ENCODE results near the gene GTF3C5. TPM values are rescaled to one million over a fixed set of nuclear protein-coding genes. Genes with fewer than 3 reads are reported as not detected.
A peak's percentile ranks its signal among the peaks of the same experiment; 100 is the strongest.
"Not testable (repeated sequence)": the region's sequence is repeated elsewhere in the genome, so short reads cannot be mapped to it uniquely, and the experiment has no call there.

Gene GTF3C5
- total and polyA plus RNA-seq, 12 donors, result 29.4 to 79.1 (median 36.6) TPM

DNA sequence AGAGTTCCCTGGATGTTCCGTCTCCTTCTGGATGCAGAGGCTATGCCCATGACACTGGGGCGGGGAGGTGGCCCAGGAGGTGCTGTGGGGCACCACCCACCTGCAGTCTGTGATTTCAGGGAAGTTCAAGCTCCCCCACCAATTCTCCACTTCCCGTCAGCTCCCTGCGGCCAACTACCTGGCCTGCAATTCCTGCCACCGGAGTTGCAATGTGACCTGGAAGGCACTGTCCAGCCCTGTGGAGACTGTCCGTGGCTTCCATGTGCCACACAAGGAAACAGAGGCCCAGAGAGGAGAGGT lies 35.7 kb upstream of the GTF3C5 start:
- DNase-seq (no peak), ATAC-seq (no peak)
- 83 to 90% methylated on average over 6 of the region's 6 CpGs for WGBS, 2 donors
- no peak overlapping the region for H3K4me3 ChIP-seq
- H3K27me3 ChIP-seq, result peaks cover 0 to 72% (median 47%) of the 10 kb centered on the region in 7 donors
- TF ChIP-seq, protein P1, sequence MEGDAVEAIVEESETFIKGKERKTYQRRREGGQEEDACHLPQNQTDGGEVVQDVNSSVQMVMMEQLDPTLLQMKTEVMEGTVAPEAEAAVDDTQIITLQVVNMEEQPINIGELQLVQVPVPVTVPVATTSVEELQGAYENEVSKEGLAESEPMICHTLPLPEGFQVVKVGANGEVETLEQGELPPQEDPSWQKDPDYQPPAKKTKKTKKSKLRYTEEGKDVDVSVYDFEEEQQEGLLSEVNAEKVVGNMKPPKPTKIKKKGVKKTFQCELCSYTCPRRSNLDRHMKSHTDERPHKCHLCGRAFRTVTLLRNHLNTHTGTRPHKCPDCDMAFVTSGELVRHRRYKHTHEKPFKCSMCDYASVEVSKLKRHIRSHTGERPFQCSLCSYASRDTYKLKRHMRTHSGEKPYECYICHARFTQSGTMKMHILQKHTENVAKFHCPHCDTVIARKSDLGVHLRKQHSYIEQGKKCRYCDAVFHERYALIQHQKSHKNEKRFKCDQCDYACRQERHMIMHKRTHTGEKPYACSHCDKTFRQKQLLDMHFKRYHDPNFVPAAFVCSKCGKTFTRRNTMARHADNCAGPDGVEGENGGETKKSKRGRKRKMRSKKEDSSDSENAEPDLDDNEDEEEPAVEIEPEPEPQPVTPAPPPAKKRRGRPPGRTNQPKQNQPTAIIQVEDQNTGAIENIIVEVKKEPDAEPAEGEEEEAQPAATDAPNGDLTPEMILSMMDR (IDR thresholded peaks at IDR 0.05), result no peak
- H3K9me3 ChIP-seq, result no peaks in the 10 kb centered on the region
- no peaks in the 10 kb centered on the region for H3K36me3 ChIP-seq
- intact Hi-C loops (cut with DNase I), result no loop called here
- no peak overlapping the region for H3K27ac ChIP-seq
- peaks cover 0 to 8% (median 0%) of the 10 kb centered on the region in 9 donors for H3K4me1 ChIP-seq

DNA sequence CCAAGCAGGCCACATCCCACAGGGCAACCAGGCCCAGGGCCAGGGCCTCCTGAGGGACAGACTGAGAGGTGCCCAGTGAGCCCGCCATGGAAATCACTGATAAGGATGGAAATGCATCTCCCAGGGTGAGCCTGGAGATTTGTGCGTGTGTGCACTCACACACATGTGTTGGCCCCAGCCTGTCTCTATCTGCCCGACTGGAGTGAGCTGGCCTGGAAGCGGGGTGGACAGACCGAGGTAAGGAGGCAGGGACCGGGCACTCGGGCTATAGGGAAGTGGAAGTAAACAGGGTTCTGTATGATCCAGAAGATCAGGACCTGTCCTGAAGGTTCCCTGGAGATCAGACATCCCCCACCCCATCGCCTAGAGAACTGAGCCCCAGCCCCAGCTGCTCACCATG lies 34.9 kb upstream of the GTF3C5 start:
- H3K27me3 ChIP-seq, result peaks cover 0 to 79% (median 51%) of the 10 kb centered on the region in 7 donors

DNA sequence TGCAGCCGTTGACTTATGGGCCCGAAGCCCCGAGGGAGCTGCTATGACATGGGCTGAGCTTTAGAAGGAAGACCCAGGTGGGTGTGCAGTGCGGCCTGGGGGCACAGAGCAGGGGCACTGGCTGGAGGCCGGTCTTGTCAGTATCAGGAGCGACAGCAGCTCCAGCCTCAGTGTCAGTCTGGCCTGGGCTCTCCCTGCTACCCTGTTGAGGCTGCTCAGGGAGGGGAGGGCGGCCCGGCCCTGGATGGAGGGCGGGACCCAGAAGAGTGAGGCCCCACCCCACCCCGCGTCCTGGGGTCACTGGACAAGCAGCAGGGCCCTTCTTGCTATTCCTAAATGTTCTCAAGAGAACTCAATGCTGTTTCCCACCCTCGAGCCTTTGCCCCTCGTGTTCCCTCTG lies 34.3 kb upstream of the GTF3C5 start:
- no peak overlapping the region for H3K4me3 ChIP-seq
- ATAC-seq, result peak in 2 of 8 donors; percentile 8 to 23
- no peaks in the 10 kb centered on the region for H3K9me3 ChIP-seq
- peaks cover 0 to 76% (median 53%) of the 10 kb centered on the region in 7 donors for H3K27me3 ChIP-seq
- H3K27ac ChIP-seq, result no peak overlapping the region
- WGBS, 2 donors, result 71 to 73% methylated on average over 13 of the region's 13 CpGs
- H3K4me1 ChIP-seq, result peaks cover 0 to 8% (median 0%) of the 10 kb centered on the region in 9 donors
- TF ChIP-seq, protein P1 (IDR thresholded peaks at IDR 0.05), result no peak
- no peaks in the 10 kb centered on the region for H3K36me3 ChIP-seq
- intact Hi-C loops (cut with DNase I), result no loop called here
- no peak for DNase-seq

More for the DNA sequence above, 34.9 kb upstream of the GTF3C5 start:
- Histone ChIP-seq H3K4me1 (peaks cover 0 to 8% (median 0%) of the 10 kb centered on the region in 9 donors), H3K27ac (no peak overlapping the region), H3K9me3 (no peaks in the 10 kb centered on the region), H3K4me3 (no peak overlapping the region), H3K36me3 (no peaks in the 10 kb centered on the region)
- peak in 1 of 8 donors; percentile 5 for ATAC-seq
- intact Hi-C loops (cut with DNase I), result no loop called here
- DNase-seq, result no peak
- 73 to 81% methylated on average over 8 of the region's 8 CpGs for WGBS, 2 donors
- TF ChIP-seq, protein P1 (IDR thresholded peaks at IDR 0.05), result no peak

DNA sequence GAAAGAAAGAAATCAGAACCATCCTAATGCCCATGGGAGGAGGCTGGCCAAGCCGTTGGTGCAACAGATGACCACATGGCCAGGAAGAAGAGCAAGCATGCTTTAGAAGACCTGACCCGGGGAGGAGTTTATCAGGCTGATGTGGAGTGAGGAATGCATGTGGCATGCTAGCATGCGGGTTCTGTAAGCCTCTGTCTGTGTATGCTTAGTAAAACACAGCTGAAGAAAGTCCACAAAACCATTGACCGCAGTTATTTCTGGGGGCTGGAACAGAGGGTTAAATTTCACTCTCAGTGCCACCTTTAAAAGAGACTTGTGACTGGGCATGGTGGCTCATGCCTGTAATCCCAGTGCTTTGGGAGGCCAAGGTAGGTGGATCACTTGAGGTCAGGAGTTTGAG lies 33.2 kb upstream of the GTF3C5 start:
- intact Hi-C loops (cut with DNase I), result no loop called here
- WGBS, 2 donors, result 41 to 48% methylated on average over 4 of the region's 4 CpGs
- Histone ChIP-seq H3K27ac (no peak overlapping the region), H3K4me1 (peaks cover 0 to 8% (median 0%) of the 10 kb centered on the region in 9 donors), H3K36me3 (no peaks in the 10 kb centered on the region), H3K27me3 (peaks cover 0 to 72% (median 53%) of the 10 kb centered on the region in 7 donors), H3K9me3 (no peaks in the 10 kb centered on the region), H3K4me3 (no peak overlapping the region)
- TF ChIP-seq, protein P1 (IDR thresholded peaks at IDR 0.05), result no peak
- DNase-seq, result no peak
- no peak for ATAC-seq

DNA sequence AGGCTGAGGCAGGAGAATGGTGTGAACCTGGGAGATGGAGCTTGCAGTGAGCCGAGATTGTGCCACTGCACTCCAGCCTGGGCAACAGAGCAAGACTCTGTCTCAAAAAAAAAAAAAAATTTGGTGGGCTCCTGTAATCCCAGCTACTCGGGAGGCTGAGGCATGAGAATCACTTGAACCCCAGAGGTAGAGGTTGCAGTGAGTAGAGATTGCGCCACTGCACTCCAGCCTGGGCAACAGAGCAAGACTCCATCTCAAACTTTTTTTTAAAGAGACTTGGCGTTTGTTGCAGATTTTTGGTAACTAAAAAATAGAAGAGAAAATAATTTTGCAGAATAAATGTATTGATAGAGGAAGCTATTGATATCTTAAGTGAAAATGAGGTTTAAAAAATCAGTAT lies 32.6 kb upstream of the GTF3C5 start:
- intact Hi-C loops (cut with DNase I); H3K4me1 ChIP-seq; H3K36me3 ChIP-seq; ATAC-seq; H3K4me3 ChIP-seq; H3K27ac ChIP-seq; DNase-seq; H3K9me3 ChIP-seq: not testable (repeated sequence)
- WGBS, 2 donors, result 78 to 84% methylated on average over 3 to 4 of the region's 4 CpGs
- peaks cover 0 to 72% (median 57%) of the 10 kb centered on the region in 7 donors for H3K27me3 ChIP-seq
